CD4-positive, alpha-beta T cell (primary cell): ENCODE data around the gene CDK14. TPM values are rescaled to one million over a fixed set of nuclear protein-coding genes. Genes with fewer than 3 reads are reported as not detected.
"Not testable (repeated sequence)": the region's sequence is repeated elsewhere in the genome, so short reads cannot be mapped to it uniquely, and the experiment has no call there.

Experiments used
- ATAC-seq: fragments of 200-7000 bp; cut with Tn5 transposase; one replicate; pipeline ENCODE4 v1.10.0; 2022; ENCODE audit warnings: mild to moderate bottlenecking; ENCODE audit not compliant: poor library complexity
- CTCF ChIA-PET: fragments of 350-600 bp; sonication (Branson Sonifier 250); formaldehyde crosslinking; loops from one replicate; lab custom pipeline; 2021; ENCODE audit warnings: antibody characterized with exemption, inconsistent platforms; lab: Charles Lee
- POLR2A ChIA-PET: fragments of 350-600 bp; sonication (Branson Sonifier 250); formaldehyde crosslinking; loops from one replicate; lab custom pipeline; 2021; ENCODE audit warnings: antibody characterized with exemption, inconsistent platforms; lab: Charles Lee
- DNase-seq, 14 experiments: peaks; one replicate each; pipeline ENCODE4 v3.0.0-alpha.2; 2013 to 2020; ENCODE audit warnings: mixed read lengths in 2 of 14
- H3K27ac ChIP-seq, 2 donors: one replicate each; pipeline versions ENCODE4 v1.5.1 to v1.7.0; 2013; ENCODE audit warnings: low read length in 2 of 2, low read depth in 1 of 2, mild to moderate bottlenecking in 1 of 2
- H3K27me3 ChIP-seq, 2 experiments: 1 replicate in 1 of 2; 2 replicates in 1 of 2; pipeline versions ENCODE4 v1.6.1 to v1.7.0; 2013; ENCODE audit warnings: low read length in 2 of 2, control low read depth in 1 of 2, mild to moderate bottlenecking in 1 of 2, moderate library complexity in 1 of 2; ENCODE audit not compliant: insufficient read depth in 2 of 2, control insufficient read depth in 1 of 2
- H3K36me3 ChIP-seq: one replicate; pipeline ENCODE4 v1.6.1; 2013; ENCODE audit warnings: low read length, control low read depth; ENCODE audit not compliant: insufficient read depth
- H3K4me1 ChIP-seq: one replicate; pipeline ENCODE4 v1.6.1; 2013; ENCODE audit warnings: low read length, control low read depth; ENCODE audit not compliant: insufficient read depth
- H3K4me3 ChIP-seq: one replicate; pipeline ENCODE4 v1.5.1; 2013; ENCODE audit warnings: mild to moderate bottlenecking, low read length, moderate library complexity
- H3K9me3 ChIP-seq, 2 experiments: 1 replicate in 1 of 2; 2 replicates in 1 of 2; pipeline versions ENCODE4 v1.6.1 to v1.7.0; 2013; ENCODE audit warnings: low read length in 2 of 2, mild to moderate bottlenecking in 2 of 2, control low read depth in 1 of 2, moderate library complexity in 1 of 2; ENCODE audit not compliant: control insufficient read depth in 1 of 2, insufficient read depth in 1 of 2
- H3K27ac Mint-ChIP-seq: one replicate; pipeline ENCODE4 v1.8.0; 2020; ENCODE audit warnings: mixed read lengths
- H3K27me3 Mint-ChIP-seq: one replicate; pipeline ENCODE4 v1.8.0; 2021; ENCODE audit warnings: mixed read lengths
- H3K36me3 Mint-ChIP-seq: one replicate; pipeline ENCODE4 v1.8.0; 2021; ENCODE audit warnings: low read depth, mixed read lengths
- H3K4me1 Mint-ChIP-seq: one replicate; pipeline ENCODE4 v1.8.0; 2021; ENCODE audit warnings: low read depth, mixed read lengths
- H3K4me3 Mint-ChIP-seq: one replicate; pipeline ENCODE4 v1.8.0; 2020; ENCODE audit warnings: mild to moderate bottlenecking, mixed read lengths
- H3K9me3 Mint-ChIP-seq: one replicate; pipeline ENCODE4 v1.8.0; 2020; ENCODE audit warnings: mixed read lengths
- intact Hi-C, 2 experiments: fragments of 100-400 bp; cut with DNase I in 1 of 2; cut with micrococcal nuclease in 1 of 2; formaldehyde crosslinking; loops; one replicate each; pipeline versions ENCODE4 v1.15.1 to v1.9.0; 2023 to 2025; cut with DNase I, micrococcal nuclease
- total RNA-seq, 174 experiments: library from RNA in 2 of 174; stranded (reverse) in 2 of 174; gene quantifications; one replicate each; pipeline ENCODE4 v1.2.3 and lab custom pipeline; 2021 to 2026
- TF ChIP-seq, protein P1 (sequence below): fragments of 200-600 bp; IDR thresholded peaks from one replicate; pipeline ENCODE4 v1.8.0; 2022; ENCODE audit warnings: antibody characterized with exemption, mild to moderate bottlenecking

Gene CDK14
- total RNA-seq, 2 experiments from 2014 or later, result 0.45 to 0.47 TPM

DNA sequence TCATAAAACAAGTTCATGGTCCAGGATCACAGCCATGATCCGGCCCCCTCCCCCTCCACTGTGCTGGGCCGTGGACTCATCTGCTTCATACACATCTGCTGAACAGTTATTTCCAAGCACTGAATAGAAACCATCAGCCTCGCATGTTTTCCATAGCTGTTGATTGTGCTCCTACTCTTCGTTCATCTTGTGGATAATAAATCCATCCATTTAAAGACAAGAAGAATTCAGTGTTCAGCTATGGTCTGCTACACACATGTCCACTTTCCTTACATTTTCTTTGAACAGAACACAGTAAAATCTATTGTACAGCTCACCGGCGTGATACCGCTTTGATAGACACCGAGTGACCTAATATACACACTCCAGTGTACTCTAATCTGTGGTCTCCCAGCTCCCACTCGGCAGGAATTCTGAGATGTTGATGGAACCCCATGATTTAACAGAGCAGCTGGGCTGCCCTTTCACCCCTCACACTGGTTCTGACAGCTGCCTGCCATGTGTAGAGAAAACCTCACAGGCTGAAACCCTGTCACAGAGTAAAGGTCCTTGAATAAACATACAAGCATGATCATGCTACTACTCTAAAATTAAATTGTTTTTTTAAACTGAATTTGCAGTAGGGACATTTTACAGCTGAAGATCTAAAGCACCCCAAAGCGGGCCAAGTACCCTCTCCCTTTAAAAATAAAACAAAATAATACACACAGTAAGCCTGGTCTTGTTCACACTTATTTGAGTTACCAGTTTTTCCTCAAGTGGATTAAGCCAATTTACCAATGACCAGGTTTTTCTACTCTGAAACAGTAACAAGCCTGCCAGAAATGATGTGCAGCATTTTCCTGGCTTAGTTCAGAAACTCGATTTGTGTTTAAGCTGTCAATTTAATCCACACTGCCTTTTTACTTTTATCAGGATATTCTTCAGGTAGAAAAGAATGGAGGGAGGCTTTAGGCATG, 573.0 kb downstream of the CDK14 start:
- no peak for DNase-seq
- Mint-ChIP-seq H3K9me3 (no peaks in the 10 kb centered on the region), H3K27me3 (no peaks in the 10 kb centered on the region), H3K4me1 (no peaks in the 10 kb centered on the region), H3K4me3 (no peak overlapping the region), H3K27ac (no peak overlapping the region), H3K36me3 (no peaks in the 10 kb centered on the region)
- Histone ChIP-seq H3K4me1 (no peaks in the 10 kb centered on the region), H3K27me3 (no peaks in the 10 kb centered on the region), H3K4me3 (no peak overlapping the region), H3K36me3 (no peaks in the 10 kb centered on the region), H3K9me3 (no peaks in the 10 kb centered on the region), H3K27ac (no peak overlapping the region)
- ChIA-PET POLR2A (no interaction called here), CTCF (no interaction called here)
- intact Hi-C loops, result no loop called here
- ATAC-seq, result no peak
- TF ChIP-seq, protein P1, sequence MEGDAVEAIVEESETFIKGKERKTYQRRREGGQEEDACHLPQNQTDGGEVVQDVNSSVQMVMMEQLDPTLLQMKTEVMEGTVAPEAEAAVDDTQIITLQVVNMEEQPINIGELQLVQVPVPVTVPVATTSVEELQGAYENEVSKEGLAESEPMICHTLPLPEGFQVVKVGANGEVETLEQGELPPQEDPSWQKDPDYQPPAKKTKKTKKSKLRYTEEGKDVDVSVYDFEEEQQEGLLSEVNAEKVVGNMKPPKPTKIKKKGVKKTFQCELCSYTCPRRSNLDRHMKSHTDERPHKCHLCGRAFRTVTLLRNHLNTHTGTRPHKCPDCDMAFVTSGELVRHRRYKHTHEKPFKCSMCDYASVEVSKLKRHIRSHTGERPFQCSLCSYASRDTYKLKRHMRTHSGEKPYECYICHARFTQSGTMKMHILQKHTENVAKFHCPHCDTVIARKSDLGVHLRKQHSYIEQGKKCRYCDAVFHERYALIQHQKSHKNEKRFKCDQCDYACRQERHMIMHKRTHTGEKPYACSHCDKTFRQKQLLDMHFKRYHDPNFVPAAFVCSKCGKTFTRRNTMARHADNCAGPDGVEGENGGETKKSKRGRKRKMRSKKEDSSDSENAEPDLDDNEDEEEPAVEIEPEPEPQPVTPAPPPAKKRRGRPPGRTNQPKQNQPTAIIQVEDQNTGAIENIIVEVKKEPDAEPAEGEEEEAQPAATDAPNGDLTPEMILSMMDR, result no peak

DNA sequence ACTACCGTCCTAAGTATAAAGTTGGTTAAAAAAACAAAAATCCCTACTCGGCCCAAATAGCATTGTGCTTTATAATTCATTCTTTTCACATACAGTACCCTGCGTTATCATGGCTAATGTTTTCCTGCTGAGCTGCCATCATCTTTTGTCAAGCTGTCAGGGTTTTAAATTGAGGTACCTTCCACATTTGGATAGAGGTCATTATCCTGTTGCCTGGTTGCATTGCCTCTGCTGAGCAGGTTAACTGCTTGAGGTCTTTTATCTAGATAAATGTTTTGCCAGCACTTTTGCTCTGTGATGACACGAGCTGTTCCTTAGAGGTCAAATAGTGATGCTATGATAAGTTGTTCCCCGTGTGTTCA, 573.7 kb downstream of the CDK14 start:
- CTCF ChIA-PET, result interaction anchor here (0.7 kb wide), 1 partner anchor 451 kb away, joined by 3 read pairs; no protein-coding TSS in a partner anchor
- no peaks in the 10 kb centered on the region for H3K4me1 Mint-ChIP-seq
- TF ChIP-seq, protein P1, result no peak
- no peak for ATAC-seq
- no peaks in the 10 kb centered on the region for H3K27me3 Mint-ChIP-seq
- Histone ChIP-seq H3K36me3 (no peaks in the 10 kb centered on the region), H3K4me3 (no peak overlapping the region), H3K27ac (no peak overlapping the region), H3K4me1 (no peaks in the 10 kb centered on the region), H3K9me3 (no peaks in the 10 kb centered on the region), H3K27me3 (no peaks in the 10 kb centered on the region)
- H3K27ac Mint-ChIP-seq, result no peak overlapping the region
- no peaks in the 10 kb centered on the region for H3K36me3 Mint-ChIP-seq
- POLR2A ChIA-PET, result no interaction called here
- no peaks in the 10 kb centered on the region for H3K9me3 Mint-ChIP-seq
- intact Hi-C loops, result no loop called here
- DNase-seq, result no peak
- H3K4me3 Mint-ChIP-seq, result no peak overlapping the region

DNA sequence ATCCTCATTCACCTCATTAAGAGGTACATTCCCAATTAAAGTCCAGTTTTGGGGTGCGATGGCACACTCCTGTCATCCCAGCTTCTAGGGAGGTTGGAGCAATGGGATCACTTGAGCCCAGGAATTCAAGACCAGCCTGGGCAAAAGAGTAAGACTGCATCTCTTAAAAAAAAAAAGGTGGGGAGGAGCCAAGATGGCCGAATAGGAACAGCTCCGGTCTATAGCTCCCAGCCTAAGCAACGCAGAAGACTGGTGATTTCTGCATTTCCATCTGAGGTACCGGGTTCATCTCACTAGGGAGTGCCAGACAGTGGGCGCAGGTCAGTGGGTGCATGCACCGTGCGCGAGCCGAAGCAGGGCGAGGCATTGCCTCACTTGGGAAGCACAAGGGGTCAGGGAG, 577.1 kb downstream of the CDK14 start:
- POLR2A ChIA-PET, H3K27me3 Mint-ChIP-seq: not testable (repeated sequence)

More for the DNA sequence above, 577.1 kb downstream of the CDK14 start:
- H3K9me3 ChIP-seq, intact Hi-C loops, H3K4me3 Mint-ChIP-seq, H3K27me3 ChIP-seq, H3K36me3 ChIP-seq, H3K36me3 Mint-ChIP-seq, ATAC-seq, H3K4me3 ChIP-seq, H3K27ac ChIP-seq, H3K4me1 ChIP-seq, DNase-seq, CTCF ChIA-PET, H3K9me3 Mint-ChIP-seq, H3K4me1 Mint-ChIP-seq, H3K27ac Mint-ChIP-seq: not testable (repeated sequence)
